C4-2B (cell line): ENCODE measurements around the gene RNU4-1.

Experiments used
- H3K27ac ChIP-seq: fragments of 450-650 bp; 2 replicates; pipeline ENCODE4 v1.5.1; 2017
- ZFX ChIP-seq: fragments of 450-650 bp; IDR thresholded peaks from 2 replicates; pipeline ENCODE4 v1.6.1; 2017
- TF ChIP-seq, protein P1 (sequence below): fragments of 450-650 bp; conservative IDR thresholded peaks from 2 replicates; pipeline ENCODE4 v1.5.1; 2017; ENCODE audit warnings: mild to moderate bottlenecking

RNU4-1 gene

GRCh38 chr12:120317224-120318105, 24.4 kb upstream of the RNU4-1 start:
- TF ChIP-seq, protein P1, sequence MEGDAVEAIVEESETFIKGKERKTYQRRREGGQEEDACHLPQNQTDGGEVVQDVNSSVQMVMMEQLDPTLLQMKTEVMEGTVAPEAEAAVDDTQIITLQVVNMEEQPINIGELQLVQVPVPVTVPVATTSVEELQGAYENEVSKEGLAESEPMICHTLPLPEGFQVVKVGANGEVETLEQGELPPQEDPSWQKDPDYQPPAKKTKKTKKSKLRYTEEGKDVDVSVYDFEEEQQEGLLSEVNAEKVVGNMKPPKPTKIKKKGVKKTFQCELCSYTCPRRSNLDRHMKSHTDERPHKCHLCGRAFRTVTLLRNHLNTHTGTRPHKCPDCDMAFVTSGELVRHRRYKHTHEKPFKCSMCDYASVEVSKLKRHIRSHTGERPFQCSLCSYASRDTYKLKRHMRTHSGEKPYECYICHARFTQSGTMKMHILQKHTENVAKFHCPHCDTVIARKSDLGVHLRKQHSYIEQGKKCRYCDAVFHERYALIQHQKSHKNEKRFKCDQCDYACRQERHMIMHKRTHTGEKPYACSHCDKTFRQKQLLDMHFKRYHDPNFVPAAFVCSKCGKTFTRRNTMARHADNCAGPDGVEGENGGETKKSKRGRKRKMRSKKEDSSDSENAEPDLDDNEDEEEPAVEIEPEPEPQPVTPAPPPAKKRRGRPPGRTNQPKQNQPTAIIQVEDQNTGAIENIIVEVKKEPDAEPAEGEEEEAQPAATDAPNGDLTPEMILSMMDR: peak; percentile 56
- TF ChIP-seq ZFX: no peak

DNA sequence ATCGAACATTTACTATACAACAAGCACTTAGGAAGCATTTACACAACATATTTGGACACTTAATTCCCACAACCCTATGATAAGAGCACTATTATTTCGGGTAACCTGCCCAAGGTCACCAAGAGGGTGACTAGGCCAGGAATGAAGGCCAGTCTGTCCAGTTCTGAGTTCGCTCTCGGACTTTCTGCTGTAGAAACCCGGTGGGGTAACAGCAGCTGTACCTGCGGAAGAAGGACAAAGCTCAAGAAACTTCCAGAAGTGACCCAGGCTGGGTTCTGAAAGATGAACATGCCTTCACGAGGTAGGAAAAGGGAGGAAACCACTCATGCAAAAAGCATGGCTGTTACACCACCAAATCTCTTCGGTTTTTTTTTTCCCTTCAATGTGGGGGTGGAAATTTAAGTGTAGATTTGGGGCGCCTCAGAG, 23.8 kb upstream of the RNU4-1 start:
- TF ChIP-seq ZFX: no peak
- TF ChIP-seq, protein P1: no peak
- H3K27ac ChIP-seq: peak overlapping the region; percentile 80

More at GRCh38 chr12:120317224-120318105, 24.4 kb upstream of the RNU4-1 start:
- H3K27ac ChIP-seq: peak overlapping the region; percentile 80

- TF ChIP-seq, protein P1: peak; percentile 53
- no peak for TF ChIP-seq ZFX
- H3K27ac ChIP-seq: no peak overlapping the region
Observed at GRCh38 chr12:120314220-120314619, 21.2 kb upstream of the RNU4-1 start.

DNA sequence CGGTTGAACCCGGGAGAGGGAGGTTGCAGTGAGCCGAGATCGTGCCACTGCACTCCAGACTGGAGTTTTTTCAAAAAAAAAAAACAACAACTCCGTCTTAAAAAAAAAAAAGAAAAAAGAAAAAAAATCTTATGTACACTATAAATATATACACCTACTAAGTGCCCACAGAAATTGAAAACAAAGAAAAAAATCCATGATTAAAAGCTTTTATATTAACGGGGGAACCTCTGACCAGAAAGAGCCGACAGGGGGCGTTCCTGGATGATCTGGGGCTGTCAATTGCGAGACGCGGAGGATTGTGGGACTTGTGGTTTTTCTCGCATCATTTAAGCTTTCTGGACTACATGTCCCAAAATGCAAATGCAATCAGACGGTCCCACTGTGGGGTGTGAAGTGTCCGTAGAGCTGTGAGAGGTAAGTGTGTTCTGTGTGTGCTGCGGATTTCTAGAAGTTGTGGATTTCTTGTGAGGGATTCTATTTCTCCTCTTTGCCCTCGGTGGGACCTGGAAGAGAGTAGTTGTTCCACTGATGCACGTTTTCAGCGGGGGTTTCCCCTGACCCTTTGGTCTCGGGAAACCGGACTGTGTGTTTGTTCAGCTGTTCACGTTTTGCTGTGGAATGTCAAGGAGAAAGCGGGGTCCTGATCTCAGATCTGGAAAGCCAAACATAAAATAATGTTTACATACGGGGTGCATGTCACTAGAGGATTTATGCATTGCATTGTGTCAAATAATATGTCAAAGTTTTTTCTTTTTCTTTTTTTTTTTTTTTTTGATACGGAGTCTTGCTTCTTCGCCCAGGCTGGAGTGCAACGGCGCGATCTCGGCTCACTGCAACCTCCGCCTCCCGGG, 9.2 kb upstream of the RNU4-1 start, which contains the start of gene SIRT4:
Gene SIRT4 (plus strand): TSS at position 360 of the 854 bp plus-strand sequence. CDS start 1,241 bp downstream, outside the sequence.
- TF ChIP-seq, protein P1: peak; percentile 94
- TF ChIP-seq ZFX: no peak
- H3K27ac ChIP-seq: peak within 1 kb of the TSS; percentile 54

DNA sequence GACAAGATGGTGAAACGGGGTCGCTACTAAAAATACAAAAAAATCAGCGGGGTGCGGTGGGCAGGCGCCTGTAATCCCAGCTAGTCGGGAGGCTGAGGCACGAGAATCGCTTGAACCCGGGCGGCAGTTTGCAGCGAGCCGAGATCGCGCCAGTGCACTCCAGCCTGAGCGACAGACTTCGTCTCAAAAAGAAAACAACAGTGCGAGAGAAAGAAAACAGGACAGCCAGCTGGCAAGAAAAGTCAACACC, 701 bp downstream of the RNU4-1 start:
- TF ChIP-seq ZFX: no peak
- TF ChIP-seq, protein P1: no peak
- H3K27ac ChIP-seq: peak overlapping the region; percentile 99

- TF ChIP-seq, protein P1: no peak
- TF ChIP-seq ZFX: no peak
- H3K27ac ChIP-seq: peak overlapping the region; percentile 99
Observed at GRCh38 chr12:120290609-120291305, 2.3 kb downstream of the RNU4-1 start.
